IMR-90 (cell line): ENCODE measurements around the gene MBNL3. TPM values are rescaled to one million over a fixed set of nuclear protein-coding genes. Genes with fewer than 3 reads are reported as not detected.

Source experiments
- ATAC-seq: fragments of 200-7000 bp; cut with Tn5 transposase; 2 replicates; pipeline ENCODE4 v1.9.1; 2020; ENCODE audit warnings: low read depth, mild to moderate bottlenecking, moderate library complexity
- BruUV-seq: library from RNA; stranded (reverse); fragments of 400-500 nt; replicated peaks from 2 replicates; lab custom pipeline; 2021; lab: Mats Ljungman, UMichigan
- CTCF ChIA-PET: fragments of 300-600 bp; formaldehyde crosslinking; extraction: SDS; loops from one replicate; lab custom pipeline; 2021; ENCODE audit warnings: antibody characterized with exemption; lab: Yijun Ruan, JAX
- POLR2A ChIA-PET: fragments of 300-600 bp; sonication (Branson Sonifier 250); formaldehyde crosslinking; loops from one replicate; lab custom pipeline; 2022; ENCODE audit warnings: antibody characterized with exemption; ENCODE audit not compliant: unreplicated experiment; lab: Charles Lee
- DNase-seq: peaks from one replicate; pipeline ENCODE4 v3.0.0; 2013
- H2AFZ ChIP-seq: replicated peaks from 2 replicates; pipeline ENCODE3; 2013; ENCODE audit warnings: low read length, mild to moderate bottlenecking; ENCODE audit not compliant: poor library complexity
- H2AK5ac ChIP-seq: 2 replicates; pipeline ENCODE4 v1.6.1; 2013; ENCODE audit warnings: low read depth, low read length, inconsistent platforms
- H2AK9ac ChIP-seq: replicated peaks from 2 replicates; pipeline ENCODE3; 2013; ENCODE audit warnings: mild to moderate bottlenecking, low read depth, low read length, moderate library complexity; ENCODE audit not compliant: poor library complexity
- H2BK120ac ChIP-seq: 2 replicates; pipeline ENCODE4 v1.6.1; 2013; ENCODE audit warnings: low read depth, low read length, inconsistent platforms
- H2BK15ac ChIP-seq: 3 replicates; pipeline ENCODE4 v1.6.1; 2013; ENCODE audit warnings: low read depth, low read length, inconsistent platforms
- H2BK20ac ChIP-seq: 2 replicates; pipeline ENCODE4 v1.6.1; 2013; ENCODE audit warnings: low read depth, mild to moderate bottlenecking, inconsistent platforms, low read length, moderate library complexity
- H2BK5ac ChIP-seq: 2 replicates; pipeline ENCODE4 v1.6.1; 2013; ENCODE audit warnings: mild to moderate bottlenecking, low read depth, low read length, inconsistent platforms; ENCODE audit not compliant: poor library complexity, severe bottlenecking
- H3K14ac ChIP-seq: replicated peaks from 2 replicates; pipeline ENCODE4 v1.6.1; 2013; ENCODE audit warnings: low read depth, low read length, inconsistent platforms
- H3K18ac ChIP-seq: 2 replicates; pipeline ENCODE4 v1.6.1; 2013; ENCODE audit warnings: low read depth, low read length, control low read depth
- H3K23ac ChIP-seq: 2 replicates; pipeline ENCODE4 v1.6.1; 2013; ENCODE audit warnings: low read depth, low read length, inconsistent platforms
- H3K27ac ChIP-seq: 2 replicates; pipeline ENCODE4 v1.5.1; 2013; ENCODE audit warnings: mild to moderate bottlenecking, control low read depth, low read length; ENCODE audit not compliant: insufficient read depth
- H3K27me3 ChIP-seq: 2 replicates; pipeline ENCODE4 v1.6.1; 2013; ENCODE audit warnings: low read length; ENCODE audit not compliant: control insufficient read depth, insufficient read depth
- H3K36me3 ChIP-seq: 2 replicates; pipeline ENCODE4 v1.6.1; 2013; ENCODE audit warnings: low read length, mixed read lengths; ENCODE audit not compliant: control insufficient read depth, insufficient read depth
- H3K4ac ChIP-seq: 2 replicates; pipeline ENCODE4 v1.6.1; 2013; ENCODE audit warnings: low read depth, low read length, inconsistent platforms
- H3K4me1 ChIP-seq: 2 replicates; pipeline ENCODE4 v1.6.1; 2013; ENCODE audit warnings: low read length, mixed read lengths; ENCODE audit not compliant: control insufficient read depth, insufficient read depth
- H3K4me2 ChIP-seq: 2 replicates; pipeline ENCODE4 v1.6.1; 2013; ENCODE audit warnings: low read depth, mild to moderate bottlenecking, control low read depth, low read length, moderate library complexity
- H3K4me3 ChIP-seq: 2 replicates; pipeline ENCODE4 v1.5.1; 2013; ENCODE audit warnings: low read depth, mild to moderate bottlenecking, control low read depth, low read length, moderate library complexity; ENCODE audit not compliant: insufficient read depth
- H3K56ac ChIP-seq: 2 replicates; pipeline ENCODE4 v1.6.1; 2013; ENCODE audit warnings: low read length, inconsistent platforms; ENCODE audit not compliant: insufficient read depth; ENCODE audit errors: extremely low read depth
- H3K79me1 ChIP-seq, 2 experiments: 2 replicates each; pipeline ENCODE4 v1.6.1; 2013; ENCODE audit warnings: low read length in 2 of 2, inconsistent platforms in 1 of 2, low read depth in 1 of 2
- H3K9ac ChIP-seq: 2 replicates; pipeline ENCODE4 v1.6.1; 2013; ENCODE audit warnings: low read depth, low read length, control low read depth
- H3K9me1 ChIP-seq: 2 replicates; pipeline ENCODE4 v1.6.1; 2013; ENCODE audit warnings: low read length, inconsistent platforms; ENCODE audit not compliant: insufficient read depth
- H3K9me3 ChIP-seq: 2 replicates; pipeline ENCODE4 v1.6.1; 2013; ENCODE audit warnings: low read length; ENCODE audit not compliant: control insufficient read depth, insufficient read depth
- H4K20me1 ChIP-seq: 2 replicates; pipeline ENCODE4 v1.6.1; 2013; ENCODE audit warnings: low read length, inconsistent platforms; ENCODE audit not compliant: insufficient read depth
- H4K5ac ChIP-seq: 2 replicates; pipeline ENCODE4 v1.6.1; 2013; ENCODE audit warnings: mild to moderate bottlenecking, low read depth, low read length, control low read depth
- H4K8ac ChIP-seq, 2 experiments: 2 replicates each; pipeline ENCODE4 v1.6.1; 2013; ENCODE audit warnings: low read depth in 2 of 2, low read length in 2 of 2, control low read depth in 1 of 2, inconsistent platforms in 1 of 2
- H4K91ac ChIP-seq: 2 replicates; pipeline ENCODE4 v1.6.1; 2013; ENCODE audit warnings: low read depth, low read length, inconsistent platforms; ENCODE audit not compliant: insufficient read depth
- BHLHE40 ChIP-seq: fragments of 150-350 bp; IDR thresholded peaks from 2 replicates; pipeline ENCODE4 v1.6.1; 2016; ENCODE audit warnings: mild to moderate bottlenecking, low read depth, low read length
- CEBPB ChIP-seq: IDR thresholded peaks from 2 replicates; pipeline ENCODE4 v1.6.1; 2012; ENCODE audit warnings: low read depth, low read length, improper control_type of control experiment
- CHD1 ChIP-seq: IDR thresholded peaks from 2 replicates; pipeline ENCODE4 v1.6.1; 2012; ENCODE audit warnings: low read depth, low read length, improper control_type of control experiment
- FOS ChIP-seq: fragments of 150-350 bp; IDR thresholded peaks from 2 replicates; pipeline ENCODE4 v1.6.1; 2016; ENCODE audit warnings: low read depth, low read length
- MAFK ChIP-seq: IDR thresholded peaks from 2 replicates; pipeline ENCODE4 v1.6.1; 2012; ENCODE audit warnings: low read depth, low read length, improper control_type of control experiment
- MXI1 ChIP-seq: IDR thresholded peaks from 2 replicates; pipeline ENCODE4 v1.6.1; 2012; ENCODE audit warnings: low read depth, mild to moderate bottlenecking, low read length, moderate library complexity, borderline replicate concordance
- NFE2L2 ChIP-seq: fragments of 150-350 bp; IDR thresholded peaks from 2 replicates; pipeline ENCODE4 v1.6.1; 2016; ENCODE audit warnings: low read depth, mild to moderate bottlenecking, low read length
- POLR2A ChIP-seq: IDR thresholded peaks from 2 replicates; pipeline ENCODE4 v1.6.1; 2012; ENCODE audit warnings: mild to moderate bottlenecking, low read depth, low read length
- RFX5 ChIP-seq: IDR thresholded peaks from 2 replicates; pipeline ENCODE4 v1.8.0; 2012; ENCODE audit warnings: low read depth, mild to moderate bottlenecking, low read length, moderate library complexity
- SMC3 ChIP-seq: fragments of 150-350 bp; IDR thresholded peaks from 2 replicates; pipeline ENCODE4 v1.6.1; 2016; ENCODE audit warnings: low read depth, mild to moderate bottlenecking, antibody characterized with exemption, low read length, moderate library complexity
- WGBS, 2 experiments: methylation state at CpG; one replicate each; pipeline versions ENCODE4 v1.1.5 to v1.1.7; 2013; ENCODE audit warnings: missing lambda C conversion rate in 2 of 2; ENCODE audit not compliant: insufficient read length in 1 of 2; ENCODE audit errors: extremely low coverage in 2 of 2; 5-methylcytosine and 5-hydroxymethylcytosine counted together
- dilution Hi-C: fragments of 300-500 bp; cut with HindIII; formaldehyde crosslinking; loops from one replicate; pipeline ENCODE4 v1.14.3; 2018; ENCODE audit warnings: low sequenced_read_pairs; ENCODE audit not compliant: unreplicated experiment
- in situ Hi-C: fragments of 300-500 bp; cut with MboI; formaldehyde crosslinking; loops from 3 replicates; pipeline ENCODE4 v1.14.3; 2019; ENCODE audit warnings: low sequenced_read_pairs, inconsistent platforms, mixed read lengths
- intact Hi-C: fragments of 100-400 bp; cut with micrococcal nuclease; formaldehyde crosslinking; loops from 2 replicates; pipeline ENCODE4 v1.10.0; 2022
- polyA plus RNA-seq, 3 experiments: library from polyadenylated mRNA; depleted of rRNA; stranded (reverse); fragments of >200 nt; gene quantifications; 2 replicates each; pipeline ENCODE4 v1.2.3, GENCODE V29; 2012; ENCODE audit warnings: low replicate concordance in 1 of 3
- total RNA-seq: library from RNA; depleted of rRNA; stranded (reverse); fragments of >200 nt; gene quantifications from 2 replicates; pipeline ENCODE4 v1.2.3, GENCODE V29; 2012
- TF ChIP-seq, protein P1 (sequence below): conservative IDR thresholded peaks from 2 replicates; pipeline ENCODE4 v1.5.1; 2012; ENCODE audit warnings: mild to moderate bottlenecking, low read depth, low read length, improper control_type of control experiment
- TF ChIP-seq, protein P2 (sequence below): fragments of 150-350 bp; IDR thresholded peaks from 2 replicates; pipeline ENCODE4 v1.6.1; 2016; ENCODE audit warnings: low read depth, mild to moderate bottlenecking, low read length, moderate library complexity, borderline replicate concordance
- TF ChIP-seq, protein P3 (sequence below): fragments of 150-350 bp; IDR thresholded peaks from 2 replicates; pipeline ENCODE4 v1.6.1; 2017; ENCODE audit warnings: mild to moderate bottlenecking, antibody characterized with exemption, low read length, low read depth

MBNL3 gene
- total and polyA plus RNA-seq, 2 of the 4 experiments (the other 2 are of a cell fraction), result 0.32 to 1.1 TPM

DNA sequence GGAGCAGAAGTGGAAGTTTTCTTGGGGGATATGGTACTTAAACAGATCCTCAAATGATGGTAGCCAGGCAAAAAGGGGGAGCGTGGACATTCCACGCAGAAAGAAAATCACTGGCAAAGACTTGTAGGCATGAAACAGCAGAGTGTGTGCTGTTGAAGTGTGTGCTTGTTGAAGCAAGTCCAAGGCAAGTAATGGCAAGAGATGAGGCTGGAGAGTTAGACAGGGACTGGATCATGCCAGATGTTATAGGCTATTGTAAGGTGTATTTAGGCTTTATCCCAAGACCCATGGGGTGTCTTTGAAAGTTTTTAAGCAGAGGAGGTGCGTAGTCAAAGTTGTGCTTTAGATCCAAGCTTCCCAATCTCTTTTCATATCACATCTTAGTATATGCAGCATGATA is 124.5 kb downstream of the MBNL3 start:
- H3K9ac ChIP-seq, result no peak overlapping the region

More for the DNA sequence above, 124.5 kb downstream of the MBNL3 start:
- ChIA-PET POLR2A (no interaction called here), CTCF (no interaction called here)
- Histone ChIP-seq H3K4me3 (no peak overlapping the region), H3K27me3 (no peaks in the 10 kb centered on the region; the same call in 1 of the 2 replicates), H3K23ac (no peak overlapping the region), H2BK120ac (no peak overlapping the region), H4K8ac (no peak overlapping the region), H3K14ac (no peak overlapping the region), H2BK15ac (no peak overlapping the region), H2AK5ac (no peak overlapping the region), H3K27ac (no peak overlapping the region), H4K91ac (no peak overlapping the region), H4K20me1 (no peaks in the 10 kb centered on the region), H3K9me3 (no peaks in the 10 kb centered on the region), H3K4me2 (no peak overlapping the region), H3K36me3 (no peaks in the 10 kb centered on the region), H2AFZ (no peak overlapping the region), H3K4ac (no peak overlapping the region), H2BK20ac (no peak overlapping the region), H3K18ac (no peak overlapping the region), H3K79me1 (no peaks in the 10 kb centered on the region), H2AK9ac (no peak overlapping the region), H3K4me1 (no peaks in the 10 kb centered on the region), H4K5ac (no peak overlapping the region), H2BK5ac (no peak overlapping the region), H3K9me1 (no peaks in the 10 kb centered on the region), H3K56ac (no peak overlapping the region)
- dilution Hi-C loops (no loop called here), in situ Hi-C loops (no loop called here), intact Hi-C loops (no loop called here)
- no peak for TF ChIP-seq BHLHE40
- TF ChIP-seq MAFK, result no peak
- TF ChIP-seq, protein P1, sequence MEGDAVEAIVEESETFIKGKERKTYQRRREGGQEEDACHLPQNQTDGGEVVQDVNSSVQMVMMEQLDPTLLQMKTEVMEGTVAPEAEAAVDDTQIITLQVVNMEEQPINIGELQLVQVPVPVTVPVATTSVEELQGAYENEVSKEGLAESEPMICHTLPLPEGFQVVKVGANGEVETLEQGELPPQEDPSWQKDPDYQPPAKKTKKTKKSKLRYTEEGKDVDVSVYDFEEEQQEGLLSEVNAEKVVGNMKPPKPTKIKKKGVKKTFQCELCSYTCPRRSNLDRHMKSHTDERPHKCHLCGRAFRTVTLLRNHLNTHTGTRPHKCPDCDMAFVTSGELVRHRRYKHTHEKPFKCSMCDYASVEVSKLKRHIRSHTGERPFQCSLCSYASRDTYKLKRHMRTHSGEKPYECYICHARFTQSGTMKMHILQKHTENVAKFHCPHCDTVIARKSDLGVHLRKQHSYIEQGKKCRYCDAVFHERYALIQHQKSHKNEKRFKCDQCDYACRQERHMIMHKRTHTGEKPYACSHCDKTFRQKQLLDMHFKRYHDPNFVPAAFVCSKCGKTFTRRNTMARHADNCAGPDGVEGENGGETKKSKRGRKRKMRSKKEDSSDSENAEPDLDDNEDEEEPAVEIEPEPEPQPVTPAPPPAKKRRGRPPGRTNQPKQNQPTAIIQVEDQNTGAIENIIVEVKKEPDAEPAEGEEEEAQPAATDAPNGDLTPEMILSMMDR, result no peak
- TF ChIP-seq, protein P2, sequence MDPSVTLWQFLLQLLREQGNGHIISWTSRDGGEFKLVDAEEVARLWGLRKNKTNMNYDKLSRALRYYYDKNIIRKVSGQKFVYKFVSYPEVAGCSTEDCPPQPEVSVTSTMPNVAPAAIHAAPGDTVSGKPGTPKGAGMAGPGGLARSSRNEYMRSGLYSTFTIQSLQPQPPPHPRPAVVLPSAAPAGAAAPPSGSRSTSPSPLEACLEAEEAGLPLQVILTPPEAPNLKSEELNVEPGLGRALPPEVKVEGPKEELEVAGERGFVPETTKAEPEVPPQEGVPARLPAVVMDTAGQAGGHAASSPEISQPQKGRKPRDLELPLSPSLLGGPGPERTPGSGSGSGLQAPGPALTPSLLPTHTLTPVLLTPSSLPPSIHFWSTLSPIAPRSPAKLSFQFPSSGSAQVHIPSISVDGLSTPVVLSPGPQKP, result no peak
- TF ChIP-seq FOS, result no peak
- no peak for TF ChIP-seq MXI1
- no peak for TF ChIP-seq SMC3
- TF ChIP-seq NFE2L2, result no peak
- TF ChIP-seq POLR2A, result no peak
- no peak for TF ChIP-seq CHD1
- no peak for TF ChIP-seq CEBPB
- no peak for TF ChIP-seq RFX5
- TF ChIP-seq, protein P3, sequence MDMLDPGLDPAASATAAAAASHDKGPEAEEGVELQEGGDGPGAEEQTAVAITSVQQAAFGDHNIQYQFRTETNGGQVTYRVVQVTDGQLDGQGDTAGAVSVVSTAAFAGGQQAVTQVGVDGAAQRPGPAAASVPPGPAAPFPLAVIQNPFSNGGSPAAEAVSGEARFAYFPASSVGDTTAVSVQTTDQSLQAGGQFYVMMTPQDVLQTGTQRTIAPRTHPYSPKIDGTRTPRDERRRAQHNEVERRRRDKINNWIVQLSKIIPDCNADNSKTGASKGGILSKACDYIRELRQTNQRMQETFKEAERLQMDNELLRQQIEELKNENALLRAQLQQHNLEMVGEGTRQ, result no peak
- BruUV-seq, result no TSS peak
- DNase-seq (no peak), ATAC-seq (no peak)
- 80% methylated on average over 2 of the region's 3 CpGs; no CpG with 5 or more reads in 1 of the 2 experiments for WGBS, 2 experiments
